ENCODE data around the gene CDKAL1.
"Not testable (repeated sequence)": the region's sequence is repeated elsewhere in the genome, so short reads cannot be mapped to it uniquely, and the experiment has no call there.

CDKAL1 gene

DNA sequence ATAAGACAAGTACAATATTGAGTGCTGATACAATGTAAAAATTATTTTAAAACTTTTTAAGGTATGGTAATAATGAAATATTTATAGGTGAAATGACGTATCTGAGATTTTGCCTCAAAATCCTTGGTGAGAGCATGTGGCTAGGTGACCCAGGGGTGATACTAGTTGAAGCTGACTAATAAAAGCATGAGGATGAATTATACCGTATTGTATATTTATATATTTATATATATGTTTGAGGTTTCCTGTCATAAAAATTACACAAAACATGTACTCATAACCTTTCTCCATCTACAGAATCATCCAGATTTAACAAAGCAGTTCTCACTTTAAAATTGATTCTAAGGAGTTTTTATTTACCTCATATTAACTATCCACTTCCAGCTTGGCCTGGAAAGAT, 358.1 kb downstream of the CDKAL1 start:
- DNase-seq, result no peak

DNA sequence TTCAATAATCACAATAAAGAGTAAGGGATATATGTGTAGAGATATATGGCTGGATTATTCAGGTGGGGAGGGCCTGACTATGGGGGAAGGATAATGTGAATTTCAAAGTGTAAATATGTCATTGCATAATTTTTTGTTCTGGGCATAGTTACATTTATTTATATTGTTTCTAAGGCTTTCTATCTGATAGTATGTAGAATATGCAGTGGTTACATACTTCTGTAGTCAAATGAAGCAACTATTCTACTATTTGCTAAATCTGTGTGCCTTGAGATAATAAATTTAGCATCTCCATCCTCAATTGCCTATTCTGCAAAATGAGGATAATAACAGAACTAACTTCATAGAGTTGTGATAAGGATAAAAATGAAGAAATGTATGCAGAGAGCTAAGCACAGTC, 359.2 kb downstream of the CDKAL1 start:
- no peak for DNase-seq

DNA sequence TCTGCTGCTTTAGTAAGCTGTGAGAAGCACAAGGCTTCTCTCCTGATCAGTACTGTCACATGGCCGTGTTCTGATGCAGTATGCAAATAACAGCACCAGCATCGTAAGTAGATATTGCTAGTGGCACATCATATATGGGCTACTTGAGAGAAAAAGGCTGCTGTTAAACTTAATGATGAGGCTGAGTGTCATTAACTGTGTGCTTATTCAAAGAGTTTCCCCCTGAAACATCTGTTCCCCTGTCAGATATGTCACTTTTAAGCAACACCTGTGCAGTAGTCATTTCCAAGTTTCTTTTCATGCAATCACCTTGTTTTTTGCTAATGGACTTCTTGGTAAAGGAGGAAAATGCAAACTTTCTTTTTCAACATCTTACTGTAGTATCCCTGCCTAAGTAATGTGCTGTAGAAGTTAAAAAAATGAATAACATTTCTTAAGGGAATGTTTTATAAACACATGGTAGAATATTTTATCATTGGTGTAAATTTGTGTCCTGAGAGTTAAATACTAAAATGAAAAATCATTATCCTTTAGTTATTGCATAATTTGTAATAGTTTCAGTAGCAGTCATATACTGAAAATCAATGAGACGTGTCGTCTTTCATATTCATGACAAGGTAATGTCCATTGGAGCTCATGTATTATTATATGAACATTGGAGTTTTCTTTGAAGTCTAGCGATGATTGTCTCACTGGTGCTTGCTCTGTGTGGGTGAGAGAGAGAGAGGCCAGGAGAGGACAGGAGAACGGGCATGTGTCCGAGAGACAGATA, 366.3 kb downstream of the CDKAL1 start:
- no peak for DNase-seq

DNA sequence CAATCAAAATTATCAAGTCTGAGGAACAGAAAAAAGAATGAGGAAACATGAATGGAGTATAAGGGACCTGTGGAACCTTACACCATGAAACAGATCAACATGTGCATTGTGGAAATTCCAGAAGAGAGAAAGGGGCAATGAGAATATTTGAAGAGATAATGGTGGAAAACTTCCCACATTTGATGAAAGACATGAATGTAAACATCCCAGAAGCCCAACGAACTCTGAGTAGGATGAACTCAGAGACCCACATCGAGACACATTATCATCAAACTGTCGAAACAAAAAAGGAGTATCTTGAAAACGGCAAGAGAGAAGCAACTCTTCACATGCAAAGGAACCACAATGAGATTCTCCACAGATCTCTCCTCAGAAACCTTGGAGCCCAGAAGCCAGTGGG, 371.1 kb downstream of the CDKAL1 start:
- no peak for DNase-seq

DNA sequence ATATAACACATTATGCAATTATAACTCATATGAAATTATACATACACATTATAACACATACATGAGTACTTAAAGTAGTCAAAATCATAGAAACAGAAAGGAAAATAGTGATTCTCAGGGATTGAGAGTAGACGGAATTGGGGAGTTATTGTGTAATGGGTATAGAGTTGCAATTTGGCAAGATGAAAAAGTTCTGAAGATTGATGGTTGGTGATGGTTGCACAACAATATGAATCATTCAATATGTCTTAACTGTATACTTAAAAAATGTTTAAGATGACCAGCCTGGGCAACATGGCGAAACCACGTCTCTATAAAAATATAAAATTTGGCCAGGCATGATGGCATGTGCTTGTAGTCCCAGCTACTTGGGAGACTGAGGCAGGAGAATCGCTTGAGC, 372.7 kb downstream of the CDKAL1 start:
- DNase-seq, result no peak

DNA sequence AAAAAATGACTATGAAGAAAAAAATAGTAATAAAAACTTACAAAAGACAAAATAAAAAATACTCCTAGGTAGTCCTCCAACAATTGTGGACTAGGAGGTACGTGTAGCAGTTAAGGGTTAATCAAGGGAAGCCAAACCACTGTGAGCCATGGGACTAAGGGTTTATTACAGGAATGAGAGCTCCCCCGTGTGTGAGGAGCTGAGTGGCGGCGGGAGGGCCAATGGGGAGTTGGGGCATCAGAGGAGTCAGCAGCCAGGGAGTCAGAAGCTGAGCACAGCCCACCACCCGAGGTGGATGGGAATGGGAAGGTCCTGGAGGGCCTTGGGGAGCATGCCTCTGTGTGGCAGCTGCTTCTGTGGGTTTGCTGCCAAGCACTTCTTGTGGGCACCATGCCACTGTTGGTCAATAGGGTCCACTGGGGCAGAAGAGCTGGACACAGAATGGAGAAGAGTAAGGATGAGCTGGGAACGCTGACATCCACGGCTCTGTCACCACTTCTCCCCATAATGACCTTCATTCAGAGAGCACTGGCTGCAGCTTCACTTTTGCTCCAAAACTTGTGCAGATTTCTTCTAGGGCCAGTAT, 373.3 kb downstream of the CDKAL1 start:
- DNase-seq, result no peak

DNA sequence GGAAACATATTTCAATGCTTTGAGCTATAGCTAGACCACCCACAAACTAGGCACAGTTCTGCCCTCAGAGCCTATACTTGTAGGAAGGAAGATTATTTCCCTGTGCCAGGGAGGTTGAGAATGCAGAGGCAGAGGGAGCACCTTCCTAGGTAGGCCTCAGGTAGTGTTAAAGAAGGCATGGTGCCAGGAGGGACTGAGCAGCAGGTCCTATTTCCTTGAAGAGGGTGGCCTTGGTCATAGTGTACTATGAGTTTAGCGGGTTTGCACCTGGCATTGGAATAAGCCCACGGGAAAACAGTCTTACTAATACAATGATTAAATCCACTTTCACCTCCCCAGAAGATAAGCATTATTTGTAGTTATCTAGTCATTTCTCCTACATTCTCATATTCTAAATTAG, 375.4 kb downstream of the CDKAL1 start:
- no peak for DNase-seq

DNA sequence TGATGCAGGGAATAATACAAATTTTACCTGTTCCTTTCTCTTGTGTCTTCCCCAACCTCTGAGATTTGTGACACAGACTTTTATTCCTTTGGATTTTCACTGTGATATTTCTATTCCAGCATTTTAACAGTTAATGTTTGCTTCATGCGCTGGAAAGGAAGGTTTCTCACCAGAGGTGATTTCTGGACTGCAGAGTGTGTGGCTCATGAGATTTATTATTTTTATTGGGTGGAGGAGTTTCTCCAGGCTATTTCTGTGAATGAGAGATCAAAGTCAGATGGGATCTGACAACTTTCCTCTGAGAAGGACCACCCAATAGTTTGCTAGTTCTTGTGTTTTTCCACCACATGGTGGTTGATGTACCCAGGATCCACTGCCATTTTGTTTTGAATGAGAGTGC, 377.5 kb downstream of the CDKAL1 start:
- no peak for DNase-seq

DNA sequence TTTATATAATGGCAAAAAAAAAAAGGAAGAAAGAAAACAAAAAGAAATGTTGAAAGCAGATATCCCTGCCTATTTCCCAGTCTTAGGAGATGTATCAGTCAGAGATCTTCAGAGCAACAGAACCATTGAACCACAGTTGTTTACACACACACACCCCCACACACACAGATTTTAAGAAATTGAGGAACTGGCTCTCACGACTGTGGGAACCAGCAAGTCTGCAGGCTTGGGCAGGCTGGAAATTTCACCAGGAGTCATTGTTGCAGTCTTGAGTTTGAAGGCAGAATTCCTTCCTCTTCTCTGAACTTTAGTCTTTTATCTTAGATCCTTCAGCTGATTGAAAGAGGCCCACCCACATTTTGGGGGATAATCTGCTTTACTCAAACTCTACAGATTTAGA, 380.9 kb downstream of the CDKAL1 start:
- DNase-seq, result no peak

DNA sequence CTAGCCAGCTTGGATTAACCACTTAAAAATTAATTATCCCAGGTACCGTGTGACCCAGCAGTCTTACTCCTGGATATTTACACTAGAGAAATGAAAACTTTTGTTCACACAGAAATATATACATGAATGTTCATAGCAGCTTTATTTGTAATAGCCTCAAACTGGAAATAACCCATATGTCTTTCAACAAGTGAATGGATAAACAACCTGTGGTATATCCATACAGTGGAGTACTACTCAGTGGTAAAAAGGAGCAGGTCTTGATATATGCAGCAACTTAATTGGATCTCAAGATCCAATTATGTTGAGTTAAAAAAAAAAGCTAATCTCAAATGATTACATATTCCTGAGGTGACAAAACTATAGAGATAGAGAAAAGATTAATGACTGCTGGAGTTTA, 381.4 kb downstream of the CDKAL1 start:
- no peak for DNase-seq

DNA sequence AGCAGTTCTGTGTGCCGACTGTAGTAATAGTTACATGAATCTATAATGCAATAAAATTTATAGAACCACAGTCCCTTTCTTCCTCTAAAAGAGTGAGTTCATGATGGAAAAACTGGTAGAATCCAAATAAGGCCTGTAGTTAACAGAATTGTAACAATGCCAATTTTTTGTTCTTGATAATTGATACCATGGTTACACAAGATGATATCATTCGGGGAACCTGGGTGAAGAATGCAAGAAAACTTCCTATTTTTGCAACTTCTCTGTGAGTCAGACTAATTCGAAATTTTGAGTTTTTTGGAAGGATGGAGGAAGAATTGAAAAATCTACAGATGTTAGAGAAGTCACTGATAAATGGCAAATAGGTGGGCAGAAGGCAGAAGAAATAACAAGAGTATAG, 381.8 kb downstream of the CDKAL1 start:
- no peak for DNase-seq

DNA sequence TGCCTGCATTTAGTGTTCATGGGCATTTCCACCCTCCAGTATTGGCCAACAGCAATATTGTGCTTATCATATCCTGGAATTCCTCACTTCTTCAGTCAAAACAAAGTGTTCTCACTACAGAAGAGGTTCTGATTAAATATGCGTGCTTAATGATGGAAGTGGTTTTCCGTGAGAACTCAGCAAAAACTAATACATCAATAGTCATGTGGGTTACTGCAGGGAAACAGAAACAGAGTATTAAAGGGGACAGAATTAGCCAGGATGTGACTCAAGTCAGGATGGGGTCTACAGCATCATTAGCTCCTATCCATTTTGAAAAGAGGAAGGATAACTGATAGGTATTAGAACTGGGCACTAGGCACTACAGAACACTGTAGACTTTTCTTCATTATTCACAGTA, 384.6 kb downstream of the CDKAL1 start:
- no peak for DNase-seq

DNA sequence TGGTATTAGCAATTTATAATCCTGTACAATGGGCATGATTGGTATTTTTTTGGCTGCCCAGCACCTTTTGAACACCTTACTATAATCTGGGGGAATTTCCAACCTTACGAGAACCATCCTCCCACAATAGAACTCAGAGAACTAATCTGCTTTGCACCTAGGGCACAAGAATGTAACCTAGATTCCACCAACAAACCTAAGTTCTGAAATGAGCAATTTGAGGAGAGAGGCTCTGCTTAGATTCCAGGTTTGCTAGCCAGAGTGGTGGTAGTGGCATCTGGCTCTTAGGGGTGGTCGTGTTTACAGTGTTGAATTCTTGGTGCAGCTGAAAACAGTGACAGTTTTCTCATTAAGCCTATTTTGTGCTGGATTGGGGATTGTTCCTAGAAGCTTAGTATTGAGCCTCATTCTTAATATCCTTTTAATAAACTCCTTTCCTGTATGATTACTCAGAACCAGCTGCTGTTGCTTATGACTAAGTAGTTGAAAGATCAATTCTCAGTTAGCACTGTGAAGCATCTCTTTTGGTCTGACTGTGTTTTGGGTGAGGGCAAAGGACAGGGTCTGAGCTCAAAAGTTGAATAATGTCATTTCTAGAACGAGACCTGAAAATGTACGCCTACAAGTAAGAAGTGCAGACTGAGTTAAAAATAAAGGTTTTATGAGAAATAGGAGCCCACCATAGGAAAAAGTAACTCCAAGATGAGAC, 385.6 kb downstream of the CDKAL1 start:
- no peak for DNase-seq

DNA sequence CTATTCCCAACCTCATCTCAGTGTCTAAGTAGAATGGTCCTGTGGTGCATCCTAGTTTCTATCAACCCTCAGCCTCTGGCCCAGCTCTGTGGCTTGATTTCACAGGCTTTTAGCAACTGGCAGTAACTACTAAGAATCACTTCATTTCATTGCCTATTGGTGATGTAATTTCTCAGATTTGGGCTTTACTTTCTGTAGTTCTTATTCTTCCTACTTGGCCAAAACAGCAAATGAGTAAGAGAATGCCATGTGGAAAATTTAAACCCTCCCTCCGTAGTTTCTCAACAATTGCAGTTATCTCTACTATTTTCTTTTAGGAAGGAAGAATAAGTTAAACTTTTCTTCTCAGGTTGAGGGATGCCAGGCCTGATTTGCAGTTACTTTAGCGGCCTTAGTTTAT, 387.3 kb downstream of the CDKAL1 start:
- no peak for DNase-seq

DNA sequence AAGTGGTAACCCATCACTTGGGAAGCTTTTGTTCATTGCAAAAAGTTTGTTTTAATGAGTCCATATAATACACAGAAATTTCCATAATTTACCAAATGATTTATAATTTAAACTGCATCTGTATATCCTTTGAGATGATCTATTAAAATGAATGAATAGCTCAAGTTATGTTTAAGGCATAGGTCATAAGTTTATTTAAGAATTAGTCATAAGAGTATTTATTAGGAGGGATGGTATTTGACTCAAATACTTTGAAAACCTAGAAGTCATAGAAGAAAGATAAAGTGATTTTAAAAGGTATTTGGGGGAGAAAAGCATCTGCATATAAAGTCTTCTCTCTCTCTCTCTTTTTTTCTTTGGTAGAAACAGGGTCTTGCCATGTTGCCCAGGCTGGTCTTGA, 388.5 kb downstream of the CDKAL1 start:
- no peak for DNase-seq

DNA sequence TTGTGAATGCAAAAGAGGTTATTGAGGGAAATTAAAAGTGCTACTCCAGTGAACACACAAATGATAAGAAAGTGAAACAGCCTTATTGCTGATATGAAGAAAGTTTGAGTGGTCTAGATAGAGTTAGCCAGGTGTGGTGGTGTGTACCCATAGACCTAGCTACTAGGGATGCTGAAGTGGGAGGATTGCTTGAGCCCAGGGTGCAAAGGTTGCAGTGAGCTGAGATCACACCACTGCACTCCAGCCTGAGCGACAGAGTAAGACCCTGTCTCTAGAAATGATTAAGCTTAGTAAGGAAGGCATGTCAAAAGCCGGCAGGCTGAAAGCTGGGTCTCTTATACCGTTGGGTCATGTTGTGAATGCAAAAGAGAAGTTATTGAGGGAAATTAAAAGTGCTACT, 389.8 kb downstream of the CDKAL1 start:
- not testable (repeated sequence) for DNase-seq

DNA sequence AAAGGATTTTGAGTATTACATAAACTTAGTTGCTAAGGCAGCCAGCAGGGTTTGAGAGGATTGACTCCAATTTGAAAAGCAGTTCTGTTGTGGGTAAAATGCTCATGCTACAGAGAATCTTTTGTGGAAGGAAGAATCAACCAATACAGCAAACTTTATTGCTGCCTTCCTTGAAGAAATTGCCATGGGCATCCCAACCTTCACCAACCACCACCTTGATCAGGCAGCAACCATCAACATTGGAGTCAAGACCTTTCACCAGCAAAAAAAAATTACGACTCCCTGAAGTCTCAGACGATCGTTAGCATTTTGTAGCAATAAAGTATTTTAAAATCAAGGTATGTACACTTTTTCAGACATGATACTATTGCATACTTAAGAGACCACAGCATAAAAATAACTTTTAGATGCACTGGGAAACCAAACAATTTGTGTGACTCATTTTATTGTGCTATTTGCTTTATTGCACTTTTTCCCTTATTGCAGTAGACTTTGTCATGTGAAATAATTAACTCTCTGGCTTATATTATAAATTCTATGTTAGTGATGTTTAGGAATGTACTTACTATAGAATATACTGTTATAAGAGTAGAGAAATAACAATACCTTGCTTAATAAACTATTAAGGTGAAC, 390.8 kb downstream of the CDKAL1 start:
- DNase-seq, result no peak

DNA sequence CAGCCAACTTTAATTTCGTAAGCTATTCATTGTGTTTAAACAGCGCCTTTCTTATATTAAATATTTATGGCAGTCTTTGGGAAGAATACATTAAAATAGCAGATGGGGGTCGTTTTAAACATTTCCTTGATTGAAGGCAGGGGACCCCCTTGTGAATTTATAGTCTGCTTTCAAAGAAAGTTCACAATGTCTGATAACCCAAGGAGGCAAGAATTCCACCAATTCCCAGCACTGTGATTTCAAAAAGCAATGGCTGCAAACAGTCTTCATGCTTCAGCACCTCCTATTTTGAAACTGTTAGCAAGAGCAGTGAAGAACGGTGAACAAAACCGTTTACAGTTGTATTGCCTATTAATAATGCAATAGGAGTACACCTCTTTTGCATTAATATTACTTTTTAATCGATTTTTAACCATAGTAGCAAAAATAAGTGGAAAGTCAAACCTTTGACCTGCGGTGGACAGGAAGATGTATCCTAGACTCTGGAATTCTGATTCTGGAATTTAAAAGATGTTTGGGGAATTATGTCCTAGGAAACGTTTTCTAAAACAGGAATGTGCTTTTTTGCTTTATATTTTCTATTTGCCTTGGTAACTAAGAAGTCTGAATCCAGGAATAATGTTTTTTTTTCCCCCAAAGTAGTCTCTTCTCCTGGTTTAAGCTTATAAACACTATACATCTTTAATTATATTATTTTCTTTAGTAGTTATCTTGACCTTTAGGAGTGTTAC, 393.0 kb downstream of the CDKAL1 start:
- DNase-seq, result no peak

DNA sequence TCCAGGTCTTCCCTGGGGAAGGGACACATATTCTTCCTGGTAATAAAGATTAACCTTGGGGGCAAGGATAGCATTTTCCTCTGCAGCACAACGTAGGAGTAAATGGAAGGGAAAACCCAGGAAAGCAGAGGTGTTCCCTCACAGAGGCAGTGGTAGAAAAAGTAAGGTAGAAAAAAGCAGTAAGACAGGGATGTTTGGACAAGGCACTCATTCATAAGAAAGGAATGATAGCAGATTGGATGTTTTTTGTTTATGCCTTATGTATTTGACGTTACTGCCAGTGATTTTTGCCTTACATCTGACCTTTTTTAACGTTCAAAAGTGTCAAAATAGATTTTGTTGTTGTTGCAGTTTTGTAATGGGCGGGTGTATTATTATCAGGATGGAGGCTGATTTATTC, 395.0 kb downstream of the CDKAL1 start:
- no peak for DNase-seq

DNA sequence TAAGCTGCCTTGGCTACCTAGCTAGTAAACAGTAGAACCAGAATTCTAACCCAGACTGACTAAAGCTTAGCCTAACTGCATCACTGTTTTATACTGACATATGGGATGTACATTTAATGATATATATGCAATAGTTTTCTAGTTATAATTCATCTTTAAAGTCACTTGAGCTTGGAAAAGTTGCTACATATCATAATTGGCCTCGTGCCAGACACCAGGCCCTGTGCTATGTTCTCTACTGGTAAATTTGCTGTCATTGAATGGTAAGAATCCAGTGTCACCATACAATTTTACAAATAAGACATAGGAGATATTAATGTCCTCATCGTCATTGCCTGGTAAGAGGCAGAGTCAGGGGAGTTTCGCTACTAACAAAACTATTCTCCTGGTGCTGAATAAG, 396.8 kb downstream of the CDKAL1 start:
- DNase-seq, result no peak

DNA sequence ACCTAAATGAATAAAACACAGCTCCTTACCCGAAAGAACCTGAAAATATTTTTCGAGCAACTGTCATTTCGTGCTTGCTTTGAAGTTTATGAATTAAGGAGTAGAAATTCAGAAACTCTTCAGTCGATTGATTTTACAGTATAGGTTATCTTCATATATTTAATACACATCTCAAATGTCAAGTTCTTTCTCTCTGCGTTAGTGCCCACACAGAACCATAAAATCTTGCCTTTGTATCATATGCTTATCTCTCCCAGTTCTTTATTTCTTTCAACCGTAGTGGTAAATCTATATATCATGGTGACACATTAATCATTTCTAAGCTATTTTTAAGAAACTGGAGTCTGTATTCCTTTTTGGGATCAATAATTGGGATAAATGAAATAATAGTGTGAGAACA, 397.5 kb downstream of the CDKAL1 start:
- DNase-seq, result no peak

DNA sequence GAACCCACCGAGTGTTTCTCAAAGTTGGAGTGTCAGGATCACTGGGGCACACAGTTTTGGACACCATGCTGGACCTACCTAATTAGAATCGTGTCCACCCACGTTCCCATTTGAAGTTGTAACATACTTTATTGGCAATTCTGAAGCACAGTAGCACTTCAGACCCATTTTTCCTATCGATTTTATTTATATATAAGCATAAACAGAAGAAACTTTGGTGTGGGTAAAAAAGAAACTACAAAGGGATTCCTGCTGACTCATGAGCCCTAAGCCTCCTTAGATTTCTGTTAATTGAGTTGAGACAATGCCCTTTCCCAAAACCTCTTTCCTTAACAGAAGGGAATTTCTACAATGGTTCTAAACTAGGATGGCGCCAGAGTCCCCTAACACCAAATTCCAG, 398.0 kb downstream of the CDKAL1 start:
- no peak for DNase-seq
